Measurements from ENCODE around the gene PLEKHG3. TPM values are rescaled to one million over a fixed set of nuclear protein-coding genes. Genes with fewer than 3 reads are reported as not detected.

Gene PLEKHG3
- total and polyA plus RNA-seq, 3 donors from 2014 or later, result 20.1 to 21.6 (median 20.6) TPM

- 94 to 97% methylated on average over 5 to 6 of the region's 6 CpGs for WGBS, 2 donors
Observed at GRCh38 chr14:64752909-64753308, 48.7 kb downstream of the PLEKHG3 start.

GRCh38 chr14:64753374-64753773, 49.1 kb downstream of the PLEKHG3 start:
- TF ChIP-seq CTCF (IDR thresholded peaks at IDR 0.05) (no peak), POLR2A (IDR thresholded peaks at IDR 0.05) (no peak)

More at GRCh38 chr14:64752909-64753308, 48.7 kb downstream of the PLEKHG3 start:
- peaks cover 7% of the 10 kb centered on the region for H3K4me1 ChIP-seq
- no peak for DNase-seq
- H3K9me3 ChIP-seq, result no peaks in the 10 kb centered on the region
- H3K36me3 ChIP-seq (ENCODE audit: low read depth, missing control alignments), result no peaks in the 10 kb centered on the region
- no peak overlapping the region for H3K27ac ChIP-seq
- intact Hi-C loops (cut with DNase I; ENCODE audit: low total_unique reads), result no loop called here
- no peak overlapping the region for H3K4me3 ChIP-seq
- TF ChIP-seq POLR2A (IDR thresholded peaks at IDR 0.05), result no peak
- TF ChIP-seq CTCF (IDR thresholded peaks at IDR 0.05), result no peak
- H3K27me3 ChIP-seq, result no peaks in the 10 kb centered on the region

GRCh38 chr14:64753999-64754398, 49.8 kb downstream of the PLEKHG3 start:
- no peak for DNase-seq
- Histone ChIP-seq H3K4me3 (no peak overlapping the region), H3K36me3 (ENCODE audit: low read depth, missing control alignments) (no peaks in the 10 kb centered on the region), H3K27me3 (no peaks in the 10 kb centered on the region), H3K27ac (no peak overlapping the region), H3K9me3 (no peaks in the 10 kb centered on the region), H3K4me1 (peaks cover 18% of the 10 kb centered on the region)
- intact Hi-C loops (cut with DNase I; ENCODE audit: low total_unique reads), result no loop called here
- 88 to 91% methylated on average over 4 of the region's 4 CpGs for WGBS, 2 donors
- no peak for TF ChIP-seq CTCF (IDR thresholded peaks at IDR 0.05)

More at GRCh38 chr14:64753374-64753773, 49.1 kb downstream of the PLEKHG3 start:
- Histone ChIP-seq H3K9me3 (no peaks in the 10 kb centered on the region), H3K27ac (no peak overlapping the region), H3K4me1 (peaks cover 12% of the 10 kb centered on the region), H3K4me3 (no peak overlapping the region), H3K27me3 (no peaks in the 10 kb centered on the region), H3K36me3 (ENCODE audit: low read depth, missing control alignments) (no peaks in the 10 kb centered on the region)
- 78 to 96% methylated on average over 4 to 13 of the region's 13 CpGs for WGBS, 2 donors
- intact Hi-C loops (cut with DNase I; ENCODE audit: low total_unique reads), result no loop called here
- DNase-seq, result no peak

- Histone ChIP-seq H3K27me3 (no peaks in the 10 kb centered on the region), H3K27ac (no peak overlapping the region), H3K9me3 (no peaks in the 10 kb centered on the region), H3K36me3 (ENCODE audit: low read depth, missing control alignments) (no peaks in the 10 kb centered on the region), H3K4me1 (peaks cover 25% of the 10 kb centered on the region), H3K4me3 (no peak overlapping the region)
- no peak for TF ChIP-seq POLR2A (IDR thresholded peaks at IDR 0.05)
- TF ChIP-seq CTCF (IDR thresholded peaks at IDR 0.05), result no peak
- WGBS, 2 donors, result 86 to 87% methylated on average over 5 of the region's 5 CpGs
- DNase-seq, result no peak
- intact Hi-C loops (cut with DNase I; ENCODE audit: low total_unique reads), result no loop called here
Observed at GRCh38 chr14:64754685-64755084, 50.5 kb downstream of the PLEKHG3 start.

GRCh38 chr14:64755781-64756221, 51.6 kb downstream of the PLEKHG3 start:
- no peak for DNase-seq
- WGBS, 2 donors, result 80 to 89% methylated on average over 9 of the region's 9 CpGs
- peaks cover 30% of the 10 kb centered on the region for H3K4me1 ChIP-seq
- intact Hi-C loops (cut with DNase I; ENCODE audit: low total_unique reads), result no loop called here
- no peak overlapping the region for H3K4me3 ChIP-seq
- no peak for TF ChIP-seq POLR2A (IDR thresholded peaks at IDR 0.05)
- no peak for TF ChIP-seq CTCF (IDR thresholded peaks at IDR 0.05)
- no peaks in the 10 kb centered on the region for H3K27me3 ChIP-seq
- no peak overlapping the region for H3K27ac ChIP-seq
- no peaks in the 10 kb centered on the region for H3K9me3 ChIP-seq
- no peaks in the 10 kb centered on the region for H3K36me3 ChIP-seq (ENCODE audit: low read depth, missing control alignments)
